ENCODE results near the gene SMU1. TPM values are rescaled to one million over a fixed set of nuclear protein-coding genes. Genes with fewer than 3 reads are reported as not detected.
A peak's percentile ranks its signal among the peaks of the same experiment; 100 is the strongest.

The SMU1 gene
- total and polyA plus RNA-seq, 2 of the 13 experiments (the other 11 are each of a cell fraction or from before 2014, with no cell fraction given): 12.9 to 36.6 TPM

DNA sequence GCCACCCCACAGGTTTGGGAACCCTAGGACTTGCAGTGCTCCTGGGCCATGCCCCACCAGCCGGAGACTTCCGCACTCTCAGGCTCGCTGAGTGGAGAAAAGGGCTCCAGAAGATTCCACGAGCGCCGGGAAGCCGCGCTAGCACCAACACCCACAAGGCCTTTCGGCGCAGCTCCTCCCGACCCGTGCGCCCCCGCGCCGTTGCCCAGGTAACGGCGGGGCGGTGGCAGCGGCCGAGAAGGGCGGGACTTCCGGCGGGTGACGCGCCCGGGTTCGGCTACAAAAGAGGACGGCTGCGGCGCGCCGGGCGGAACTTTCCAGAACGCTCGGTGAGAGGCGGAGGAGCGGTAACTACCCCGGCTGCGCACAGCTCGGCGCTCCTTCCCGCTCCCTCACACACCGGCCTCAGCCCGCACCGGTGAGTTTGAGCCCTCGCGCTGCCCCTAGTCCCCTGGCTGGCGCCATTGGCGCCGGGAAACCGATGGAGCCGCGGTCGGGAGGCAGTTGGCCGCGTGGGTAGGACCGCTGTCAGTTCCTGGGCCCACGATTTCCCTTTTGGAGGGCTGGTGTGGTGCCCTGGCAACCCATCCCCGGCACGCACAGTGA lies 51.4 kb downstream of the SMU1 start, which contains the start of gene DNAJA1 (continued):
- no peak for TF ChIP-seq NFE2L1 (CRISPR knock-in tag; IDR thresholded peaks at IDR 0.05; ENCODE audit: borderline replicate concordance)
- TF ChIP-seq, protein P1, sequence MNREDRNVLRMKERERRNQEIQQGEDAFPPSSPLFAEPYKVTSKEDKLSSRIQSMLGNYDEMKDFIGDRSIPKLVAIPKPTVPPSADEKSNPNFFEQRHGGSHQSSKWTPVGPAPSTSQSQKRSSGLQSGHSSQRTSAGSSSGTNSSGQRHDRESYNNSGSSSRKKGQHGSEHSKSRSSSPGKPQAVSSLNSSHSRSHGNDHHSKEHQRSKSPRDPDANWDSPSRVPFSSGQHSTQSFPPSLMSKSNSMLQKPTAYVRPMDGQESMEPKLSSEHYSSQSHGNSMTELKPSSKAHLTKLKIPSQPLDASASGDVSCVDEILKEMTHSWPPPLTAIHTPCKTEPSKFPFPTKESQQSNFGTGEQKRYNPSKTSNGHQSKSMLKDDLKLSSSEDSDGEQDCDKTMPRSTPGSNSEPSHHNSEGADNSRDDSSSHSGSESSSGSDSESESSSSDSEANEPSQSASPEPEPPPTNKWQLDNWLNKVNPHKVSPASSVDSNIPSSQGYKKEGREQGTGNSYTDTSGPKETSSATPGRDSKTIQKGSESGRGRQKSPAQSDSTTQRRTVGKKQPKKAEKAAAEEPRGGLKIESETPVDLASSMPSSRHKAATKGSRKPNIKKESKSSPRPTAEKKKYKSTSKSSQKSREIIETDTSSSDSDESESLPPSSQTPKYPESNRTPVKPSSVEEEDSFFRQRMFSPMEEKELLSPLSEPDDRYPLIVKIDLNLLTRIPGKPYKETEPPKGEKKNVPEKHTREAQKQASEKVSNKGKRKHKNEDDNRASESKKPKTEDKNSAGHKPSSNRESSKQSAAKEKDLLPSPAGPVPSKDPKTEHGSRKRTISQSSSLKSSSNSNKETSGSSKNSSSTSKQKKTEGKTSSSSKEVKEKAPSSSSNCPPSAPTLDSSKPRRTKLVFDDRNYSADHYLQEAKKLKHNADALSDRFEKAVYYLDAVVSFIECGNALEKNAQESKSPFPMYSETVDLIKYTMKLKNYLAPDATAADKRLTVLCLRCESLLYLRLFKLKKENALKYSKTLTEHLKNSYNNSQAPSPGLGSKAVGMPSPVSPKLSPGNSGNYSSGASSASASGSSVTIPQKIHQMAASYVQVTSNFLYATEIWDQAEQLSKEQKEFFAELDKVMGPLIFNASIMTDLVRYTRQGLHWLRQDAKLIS (CRISPR knock-in tag; IDR thresholded peaks at IDR 0.05): 0 out of 2 replicates have a peak, but pooled peaks have one; percentile 26
- TF ChIP-seq ZNF331 (CRISPR knock-in tag; IDR thresholded peaks at IDR 0.05): peak; percentile 65; the same call in 1 of the 2 replicates
- TF ChIP-seq ZNF260 (CRISPR knock-in tag; IDR thresholded peaks at IDR 0.05; ENCODE audit: borderline replicate concordance, low read depth): no peak
- no peak for TF ChIP-seq STAG1 (CRISPR knock-in tag; IDR thresholded peaks at IDR 0.05)
- TF ChIP-seq, protein P2, sequence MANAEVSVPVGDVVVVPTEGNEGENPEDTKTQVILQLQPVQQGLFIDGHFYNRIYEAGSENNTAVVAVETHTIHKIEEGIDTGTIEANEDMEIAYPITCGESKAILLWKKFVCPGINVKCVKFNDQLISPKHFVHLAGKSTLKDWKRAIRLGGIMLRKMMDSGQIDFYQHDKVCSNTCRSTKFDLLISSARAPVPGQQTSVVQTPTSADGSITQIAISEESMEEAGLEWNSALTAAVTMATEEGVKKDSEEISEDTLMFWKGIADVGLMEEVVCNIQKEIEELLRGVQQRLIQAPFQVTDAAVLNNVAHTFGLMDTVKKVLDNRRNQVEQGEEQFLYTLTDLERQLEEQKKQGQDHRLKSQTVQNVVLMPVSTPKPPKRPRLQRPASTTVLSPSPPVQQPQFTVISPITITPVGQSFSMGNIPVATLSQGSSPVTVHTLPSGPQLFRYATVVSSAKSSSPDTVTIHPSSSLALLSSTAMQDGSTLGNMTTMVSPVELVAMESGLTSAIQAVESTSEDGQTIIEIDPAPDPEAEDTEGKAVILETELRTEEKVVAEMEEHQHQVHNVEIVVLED (CRISPR knock-in tag; IDR thresholded peaks at IDR 0.05; ENCODE audit: borderline replicate concordance): peak; percentile 77
- TF ChIP-seq, protein P3, sequence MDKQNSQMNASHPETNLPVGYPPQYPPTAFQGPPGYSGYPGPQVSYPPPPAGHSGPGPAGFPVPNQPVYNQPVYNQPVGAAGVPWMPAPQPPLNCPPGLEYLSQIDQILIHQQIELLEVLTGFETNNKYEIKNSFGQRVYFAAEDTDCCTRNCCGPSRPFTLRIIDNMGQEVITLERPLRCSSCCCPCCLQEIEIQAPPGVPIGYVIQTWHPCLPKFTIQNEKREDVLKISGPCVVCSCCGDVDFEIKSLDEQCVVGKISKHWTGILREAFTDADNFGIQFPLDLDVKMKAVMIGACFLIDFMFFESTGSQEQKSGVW (CRISPR knock-in tag; IDR thresholded peaks at IDR 0.05; ENCODE audit: borderline replicate concordance): no peak
- TF ChIP-seq FOXO1 (CRISPR knock-in tag; IDR thresholded peaks at IDR 0.05): peak; percentile 12
- TF ChIP-seq CAMTA2 (CRISPR knock-in tag; IDR thresholded peaks at IDR 0.05; ENCODE audit: borderline replicate concordance): peak; percentile 85; the same call in 1 of the 2 replicates
- TF ChIP-seq STAT6 (CRISPR knock-in tag; IDR thresholded peaks at IDR 0.05; ENCODE audit: borderline replicate concordance): peak; percentile 80; the same call in 1 of the 2 replicates
- TF ChIP-seq ETV5 (CRISPR knock-in tag; IDR thresholded peaks at IDR 0.05; ENCODE audit: borderline replicate concordance): peak; percentile 83
- no peak for TF ChIP-seq MBNL3 (CRISPR knock-in tag; conservative IDR thresholded peaks at IDR 0.05)
- TF ChIP-seq NR1H2 (CRISPR knock-in tag; IDR thresholded peaks at IDR 0.05; ENCODE audit: borderline replicate concordance, low read depth): no peak
- TF ChIP-seq, protein P4, sequence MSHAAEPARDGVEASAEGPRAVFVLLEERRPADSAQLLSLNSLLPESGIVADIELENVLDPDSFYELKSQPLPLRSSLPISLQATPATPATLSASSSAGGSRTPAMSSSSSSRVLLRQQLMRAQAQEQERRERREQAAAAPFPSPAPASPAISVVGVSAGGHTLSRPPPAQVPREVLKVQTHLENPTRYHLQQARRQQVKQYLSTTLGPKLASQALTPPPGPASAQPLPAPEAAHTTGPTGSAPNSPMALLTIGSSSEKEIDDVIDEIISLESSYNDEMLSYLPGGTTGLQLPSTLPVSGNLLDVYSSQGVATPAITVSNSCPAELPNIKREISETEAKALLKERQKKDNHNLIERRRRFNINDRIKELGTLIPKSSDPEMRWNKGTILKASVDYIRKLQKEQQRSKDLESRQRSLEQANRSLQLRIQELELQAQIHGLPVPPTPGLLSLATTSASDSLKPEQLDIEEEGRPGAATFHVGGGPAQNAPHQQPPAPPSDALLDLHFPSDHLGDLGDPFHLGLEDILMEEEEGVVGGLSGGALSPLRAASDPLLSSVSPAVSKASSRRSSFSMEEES (CRISPR knock-in tag; IDR thresholded peaks at IDR 0.05): peak; percentile 60; the same call in 1 of the 2 replicates
- no peak for TF ChIP-seq CEBPB (IDR thresholded peaks at IDR 0.05; ENCODE audit: borderline replicate concordance, low read depth, low read length)
- no peak; the same call in 1 of the 2 replicates for TF ChIP-seq THAP8 (CRISPR knock-in tag; IDR thresholded peaks at IDR 0.05; ENCODE audit: borderline replicate concordance)
